Peyer's patch (tissue), 4 donors: ENCODE data around the gene AUNIP.

Source experiments
- POLR2A ChIP-seq, 2 donors: fragments of 450-650 bp; IDR thresholded peaks; one replicate each; pipeline ENCODE4 v1.5.1; 2017; ENCODE audit warnings: antibody characterized with exemption in 2 of 2, mild to moderate bottlenecking in 2 of 2, moderate library complexity in 2 of 2
- TF ChIP-seq, protein P1 (sequence below), 6 experiments: fragments of 450-650 bp in 4 of 6; fragments of 200-600 bp in 2 of 6; sonication (generic) in 1 of 6; IDR thresholded peaks; one replicate each; pipeline ENCODE4 v1.5.1; 2017 to 2019; ENCODE audit warnings: antibody characterized with exemption in 6 of 6, mild to moderate bottlenecking in 3 of 6, moderate library complexity in 1 of 6

DNA sequence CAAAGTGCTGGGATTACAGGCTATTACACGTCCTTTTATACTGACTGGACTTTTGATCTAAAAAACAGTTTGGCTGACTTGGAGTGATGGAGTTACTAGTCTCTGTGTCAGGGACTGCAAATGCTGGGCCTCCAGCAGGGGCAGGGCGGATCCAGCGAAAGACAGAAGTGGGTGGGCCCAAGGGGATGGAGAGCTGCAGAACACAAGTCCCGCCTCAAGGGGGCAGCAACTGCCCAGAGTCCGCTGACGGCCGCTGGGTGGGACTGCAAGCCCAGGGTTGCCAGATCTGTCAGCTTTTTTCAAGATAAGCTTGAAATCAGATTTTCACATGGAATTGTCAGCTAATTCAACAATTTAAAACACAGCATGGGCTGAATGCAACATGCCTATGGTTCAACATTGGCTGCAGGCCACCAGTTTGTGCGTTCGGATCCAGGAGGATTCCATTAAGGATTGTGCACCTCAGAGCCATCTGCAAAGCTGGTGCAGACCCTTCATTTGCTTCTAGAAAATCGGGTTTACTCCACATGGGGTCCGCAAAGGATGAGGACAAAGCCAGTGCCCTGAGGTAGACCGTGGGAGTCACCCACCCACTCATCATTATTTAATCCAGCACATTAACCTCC lies 36.2 kb upstream of the AUNIP start:
- TF ChIP-seq, protein P1, sequence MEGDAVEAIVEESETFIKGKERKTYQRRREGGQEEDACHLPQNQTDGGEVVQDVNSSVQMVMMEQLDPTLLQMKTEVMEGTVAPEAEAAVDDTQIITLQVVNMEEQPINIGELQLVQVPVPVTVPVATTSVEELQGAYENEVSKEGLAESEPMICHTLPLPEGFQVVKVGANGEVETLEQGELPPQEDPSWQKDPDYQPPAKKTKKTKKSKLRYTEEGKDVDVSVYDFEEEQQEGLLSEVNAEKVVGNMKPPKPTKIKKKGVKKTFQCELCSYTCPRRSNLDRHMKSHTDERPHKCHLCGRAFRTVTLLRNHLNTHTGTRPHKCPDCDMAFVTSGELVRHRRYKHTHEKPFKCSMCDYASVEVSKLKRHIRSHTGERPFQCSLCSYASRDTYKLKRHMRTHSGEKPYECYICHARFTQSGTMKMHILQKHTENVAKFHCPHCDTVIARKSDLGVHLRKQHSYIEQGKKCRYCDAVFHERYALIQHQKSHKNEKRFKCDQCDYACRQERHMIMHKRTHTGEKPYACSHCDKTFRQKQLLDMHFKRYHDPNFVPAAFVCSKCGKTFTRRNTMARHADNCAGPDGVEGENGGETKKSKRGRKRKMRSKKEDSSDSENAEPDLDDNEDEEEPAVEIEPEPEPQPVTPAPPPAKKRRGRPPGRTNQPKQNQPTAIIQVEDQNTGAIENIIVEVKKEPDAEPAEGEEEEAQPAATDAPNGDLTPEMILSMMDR (IDR thresholded peaks at IDR 0.05): peak; percentile 96 to 99 (median 98)
- no peak for TF ChIP-seq POLR2A (IDR thresholded peaks at IDR 0.05)
